Measurements from ENCODE around the gene SLC26A4.
A peak's percentile ranks its signal among the peaks of the same experiment; 100 is the strongest.

Gene SLC26A4

GRCh38 chr7:107661081-107661864 is 645 bp downstream of the SLC26A4 start:
- no peak for DNase-seq (ENCODE audit: low spot score)

- DNase-seq (ENCODE audit: low spot score), result no peak
Observed at GRCh38 chr7:107661865-107662379, 1.3 kb downstream of the SLC26A4 start.

GRCh38 chr7:107663196-107663595 is 2.6 kb downstream of the SLC26A4 start:
- no peak for DNase-seq (ENCODE audit: low spot score)

- no peak for DNase-seq (ENCODE audit: low spot score)
Observed at GRCh38 chr7:107666790-107667189, 6.2 kb downstream of the SLC26A4 start.

GRCh38 chr7:107667341-107667740 is 6.7 kb downstream of the SLC26A4 start:
- DNase-seq (ENCODE audit: low spot score), result no peak

DNA sequence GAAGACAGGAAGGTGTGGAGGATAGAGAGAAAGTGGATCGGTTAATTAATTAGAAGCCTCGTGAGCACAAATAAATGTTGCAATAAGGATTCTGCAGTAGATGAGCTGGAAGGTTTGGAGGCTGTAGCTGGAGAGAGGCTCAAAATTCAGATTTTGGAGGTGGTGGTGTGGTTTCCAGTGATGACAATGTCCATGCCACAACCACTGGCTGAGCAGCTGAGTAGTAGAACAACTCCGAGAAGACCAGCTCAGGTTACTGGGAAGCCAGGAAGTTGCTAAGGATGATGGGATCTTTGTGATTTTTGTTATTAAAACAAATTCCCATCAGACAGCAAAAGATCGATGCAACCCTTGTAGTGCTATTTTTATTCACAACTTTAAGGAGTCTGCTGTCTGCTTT is 7.7 kb downstream of the SLC26A4 start:
- DNase-seq (ENCODE audit: low spot score), result no peak

- no peak for DNase-seq (ENCODE audit: low spot score)
Observed at GRCh38 chr7:107672183-107672582, 11.6 kb downstream of the SLC26A4 start.

DNA sequence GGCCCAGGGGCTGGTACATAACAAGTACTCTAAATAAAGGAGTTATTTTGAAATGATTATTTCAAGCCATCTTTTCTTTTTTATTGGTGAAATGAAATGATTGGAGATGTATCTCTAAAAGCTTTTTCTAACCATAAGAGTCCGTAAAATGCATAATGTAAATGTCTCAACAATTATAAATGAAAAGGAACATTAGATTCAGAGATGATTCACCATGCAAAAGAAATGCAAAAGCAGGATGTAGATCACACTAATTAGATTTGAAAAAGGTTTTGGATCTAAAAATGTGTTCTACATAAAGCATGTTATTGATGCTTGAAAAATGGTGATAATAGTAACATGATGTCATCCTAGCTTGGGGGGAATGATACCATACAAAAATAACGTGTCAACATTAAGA is 15.6 kb downstream of the SLC26A4 start:
- DNase-seq (ENCODE audit: low spot score), result no peak

DNA sequence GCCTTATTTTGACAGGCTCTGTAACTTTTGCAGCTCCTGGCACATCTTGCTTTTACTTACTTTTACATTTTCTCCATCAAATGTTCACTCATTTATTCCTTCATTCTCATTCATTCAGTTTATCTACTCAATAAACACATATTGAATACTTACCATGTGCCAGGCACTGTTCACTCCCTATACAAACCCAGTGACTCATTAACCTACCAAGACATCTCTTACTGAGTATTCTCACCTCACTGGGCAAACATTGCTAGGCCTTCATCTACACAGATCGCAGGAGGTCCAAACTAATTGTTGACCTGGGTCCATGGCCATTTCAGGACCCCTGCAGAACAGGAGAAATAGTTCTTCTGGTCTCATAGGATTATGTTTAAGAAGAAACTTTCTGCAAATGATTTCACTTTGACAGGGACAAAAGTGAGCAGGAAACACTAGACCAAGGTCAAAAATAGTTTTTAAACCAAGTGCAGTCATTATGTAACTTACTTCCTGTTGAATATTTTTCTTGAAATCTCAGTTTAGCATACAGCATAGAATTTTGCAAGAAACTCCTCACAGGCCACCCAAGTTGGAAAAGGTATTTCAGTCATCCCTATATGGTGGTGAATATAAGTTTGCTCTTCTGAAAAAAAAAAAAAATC is 17.6 kb downstream of the SLC26A4 start:
- DNase-seq (ENCODE audit: low spot score), result no peak

DNA sequence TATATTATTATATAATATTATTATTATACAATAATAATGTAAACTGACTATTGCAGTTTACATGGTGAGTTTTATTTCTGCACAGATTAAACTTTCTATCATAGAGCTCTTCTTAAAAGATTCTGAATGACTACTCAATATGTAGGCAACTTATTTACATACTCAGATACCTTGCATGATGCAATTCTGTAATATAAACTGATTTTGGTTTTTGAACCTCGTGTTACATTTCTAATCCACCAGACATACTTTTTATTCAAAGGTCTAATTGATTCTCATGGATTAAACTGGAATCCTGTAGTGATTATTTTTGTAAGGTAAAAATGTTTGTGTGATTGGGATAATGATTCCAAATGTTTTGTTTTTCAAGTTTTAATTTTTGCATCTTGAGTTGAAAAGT is 19.9 kb downstream of the SLC26A4 start:
- DNase-seq (ENCODE audit: low spot score), result no peak

DNA sequence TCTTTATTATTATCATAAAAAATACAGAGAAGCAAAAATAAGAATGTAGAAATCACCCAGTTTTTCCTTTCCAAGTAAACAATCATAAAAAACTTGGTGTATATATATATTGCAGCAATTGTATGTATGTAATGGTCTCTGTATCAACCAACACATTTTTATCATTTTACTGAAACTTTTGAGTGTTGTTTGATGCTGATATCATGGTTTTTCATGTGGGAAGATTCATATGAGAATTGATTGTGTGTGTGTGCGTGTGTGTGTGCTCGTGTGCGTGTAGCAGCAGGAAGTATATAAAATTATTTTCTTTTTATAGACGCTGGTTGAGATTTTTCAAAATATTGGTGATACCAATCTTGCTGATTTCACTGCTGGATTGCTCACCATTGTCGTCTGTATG is 22.3 kb downstream of the SLC26A4 start:
- DNase-seq (ENCODE audit: low spot score), result no peak

DNA sequence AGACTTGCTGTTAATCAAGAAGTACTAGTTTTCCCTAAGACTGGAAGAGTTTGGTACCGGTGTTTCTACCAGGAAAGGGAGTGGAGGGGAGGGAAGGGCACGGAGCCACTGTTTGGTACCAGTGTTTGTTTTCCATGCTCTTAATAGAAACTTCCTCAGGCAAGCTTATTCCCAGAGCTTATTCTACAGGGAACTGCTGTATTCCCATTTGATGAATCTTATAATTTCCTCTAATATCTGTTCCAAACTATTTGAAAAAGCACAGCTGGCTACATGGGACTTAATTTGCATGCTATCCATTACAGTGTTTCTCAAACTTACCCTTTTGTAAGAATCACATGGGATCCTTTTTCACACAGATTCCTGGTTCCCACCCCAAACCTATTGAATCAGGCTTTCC is 23.7 kb downstream of the SLC26A4 start:
- no peak for DNase-seq (ENCODE audit: low spot score)

- no peak for DNase-seq (ENCODE audit: low spot score)
Observed at GRCh38 chr7:107684947-107685463, 24.4 kb downstream of the SLC26A4 start.

- no peak for DNase-seq (ENCODE audit: low spot score)
Observed at GRCh38 chr7:107686816-107687387, 26.3 kb downstream of the SLC26A4 start.

GRCh38 chr7:107687656-107688055 is 27.0 kb downstream of the SLC26A4 start:
- no peak for DNase-seq (ENCODE audit: low spot score)

DNA sequence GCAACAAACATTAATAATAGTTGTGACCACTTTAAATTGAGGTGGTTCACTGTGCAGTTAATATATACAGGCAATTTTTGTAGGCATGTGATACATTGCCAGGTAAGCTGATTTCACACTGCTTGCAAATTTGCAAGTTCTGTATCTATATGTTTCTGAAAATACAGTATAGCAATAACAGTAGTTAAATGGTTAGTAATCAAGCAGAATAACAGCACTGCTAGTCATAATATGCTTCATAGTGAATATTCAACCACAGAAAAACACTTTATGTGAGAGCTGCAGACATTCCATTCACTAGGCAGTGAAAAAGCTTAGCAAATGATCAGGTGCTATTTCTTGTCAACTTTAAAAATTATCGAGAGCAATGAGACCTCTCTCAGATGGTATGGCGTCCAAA is 28.9 kb downstream of the SLC26A4 start:
- no peak for DNase-seq (ENCODE audit: low spot score)

GRCh38 chr7:107690084-107690483 is 29.5 kb downstream of the SLC26A4 start:
- no peak for DNase-seq (ENCODE audit: low spot score)

DNA sequence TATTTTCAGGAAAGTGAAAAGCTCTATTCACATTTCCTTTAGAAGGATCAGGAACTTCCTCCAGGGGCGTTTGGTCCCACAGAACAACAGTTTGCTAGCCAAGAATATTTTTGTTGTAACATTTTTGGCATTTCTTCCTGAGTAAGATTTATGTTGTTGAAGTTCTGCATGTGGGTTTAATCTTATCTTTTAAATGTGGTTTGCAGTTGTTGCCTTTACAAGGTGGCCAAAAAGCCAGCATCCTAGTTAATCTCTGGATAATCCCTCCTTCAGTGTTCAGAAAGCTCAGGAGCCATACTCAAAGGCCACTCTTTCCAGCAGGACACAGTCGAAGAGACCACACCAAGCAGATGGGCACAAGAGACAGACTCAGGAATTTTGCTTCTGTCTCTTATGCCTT is 30.0 kb downstream of the SLC26A4 start:
- DNase-seq (ENCODE audit: low spot score), result no peak

DNA sequence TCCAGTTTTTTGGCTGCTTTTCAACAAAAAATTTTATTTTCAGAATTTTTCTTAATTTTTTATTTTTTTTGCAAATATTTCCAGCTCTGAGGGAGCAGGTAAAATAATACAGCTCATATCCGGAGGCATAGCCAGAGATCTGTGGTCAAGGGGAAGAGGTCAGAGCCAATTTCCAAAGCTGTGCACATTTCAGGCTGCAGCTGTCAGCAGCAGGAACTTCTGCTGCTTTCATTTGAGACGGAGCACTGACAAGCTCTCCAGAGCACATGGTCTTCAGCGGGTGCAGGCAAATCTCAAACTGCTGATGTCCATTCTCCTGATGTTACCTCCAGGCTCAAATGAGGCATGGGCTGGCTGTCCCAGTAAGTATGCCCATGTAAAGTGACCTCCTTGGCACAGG is 31.1 kb downstream of the SLC26A4 start:
- DNase-seq (ENCODE audit: low spot score), result no peak

GRCh38 chr7:107692501-107692900 is 31.9 kb downstream of the SLC26A4 start:
- DNase-seq (ENCODE audit: low spot score), result no peak

DNA sequence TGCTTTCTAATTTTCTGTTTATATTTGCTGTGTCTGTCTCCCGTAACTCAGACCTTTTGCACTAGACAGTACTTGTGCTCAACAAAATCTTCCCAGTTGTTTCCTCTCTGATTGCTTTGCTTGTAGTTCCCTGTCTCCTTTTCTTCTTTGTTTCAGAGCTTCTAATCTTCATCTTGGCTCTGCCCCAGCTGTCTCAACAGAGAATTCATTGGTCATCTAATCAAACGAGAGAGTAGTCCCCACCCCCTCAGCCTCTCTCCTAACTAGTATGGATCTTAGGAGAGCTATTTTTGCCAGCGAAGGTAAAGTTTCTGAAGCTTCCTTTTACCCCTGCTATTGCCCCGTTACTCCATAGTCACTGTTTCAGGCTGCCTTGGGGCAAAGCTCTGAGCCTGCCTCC is 32.8 kb downstream of the SLC26A4 start:
- DNase-seq (ENCODE audit: low spot score), result peak; percentile 72

- DNase-seq (ENCODE audit: low spot score), result peak; percentile 89
Observed at GRCh38 chr7:107694386-107694785, 33.8 kb downstream of the SLC26A4 start.
